ENCODE results near the gene NBEAL1.
"Not testable (repeated sequence)": the region's sequence is repeated elsewhere in the genome, so short reads cannot be mapped to it uniquely, and the experiment has no call there.

The NBEAL1 gene

GRCh38 chr2:203014456-203015199 lies at the start of gene NBEAL1:
Gene NBEAL1 (plus strand): TSS chr2:203014875. CDS start chr2:203016385, 1,510 bp downstream.
- in situ Hi-C loops (cut with HindIII; ENCODE audit: low sequenced_read_pairs) = no loop called here

GRCh38 chr2:202965810-202966460 lies 48.7 kb upstream of the NBEAL1 start:
- in situ Hi-C loops (cut with HindIII; ENCODE audit: low sequenced_read_pairs) = no loop called here

GRCh38 chr2:202969404-202969803 lies 45.3 kb upstream of the NBEAL1 start:
- in situ Hi-C loops (cut with HindIII; ENCODE audit: low sequenced_read_pairs) = not testable (repeated sequence)

- in situ Hi-C loops (cut with HindIII; ENCODE audit: low sequenced_read_pairs) = no loop called here
Observed at GRCh38 chr2:202976809-202977208, 37.9 kb upstream of the NBEAL1 start.

GRCh38 chr2:202982779-202983491 lies 31.7 kb upstream of the NBEAL1 start:
- in situ Hi-C loops (cut with HindIII; ENCODE audit: low sequenced_read_pairs) = no loop called here

GRCh38 chr2:202989749-202990148 lies 24.9 kb upstream of the NBEAL1 start:
- in situ Hi-C loops (cut with HindIII; ENCODE audit: low sequenced_read_pairs) = no loop called here

GRCh38 chr2:202990501-202990900 lies 24.2 kb upstream of the NBEAL1 start:
- in situ Hi-C loops (cut with HindIII; ENCODE audit: low sequenced_read_pairs) = no loop called here

GRCh38 chr2:202997113-202997512 lies 17.6 kb upstream of the NBEAL1 start:
- in situ Hi-C loops (cut with HindIII; ENCODE audit: low sequenced_read_pairs) = not testable (repeated sequence)

- in situ Hi-C loops (cut with HindIII; ENCODE audit: low sequenced_read_pairs) = no loop called here
Observed at GRCh38 chr2:203002054-203002821, 12.4 kb upstream of the NBEAL1 start.

GRCh38 chr2:203003716-203004115 lies 11.0 kb upstream of the NBEAL1 start:
- in situ Hi-C loops (cut with HindIII; ENCODE audit: low sequenced_read_pairs) = no loop called here

GRCh38 chr2:203016716-203017115 lies 2.0 kb downstream of the NBEAL1 start:
- in situ Hi-C loops (cut with HindIII; ENCODE audit: low sequenced_read_pairs) = no loop called here

- in situ Hi-C loops (cut with HindIII; ENCODE audit: low sequenced_read_pairs) = no loop called here
Observed at GRCh38 chr2:203018181-203018580, 3.5 kb downstream of the NBEAL1 start.

GRCh38 chr2:203019142-203019541 lies 4.5 kb downstream of the NBEAL1 start:
- in situ Hi-C loops (cut with HindIII; ENCODE audit: low sequenced_read_pairs) = no loop called here

- in situ Hi-C loops (cut with HindIII; ENCODE audit: low sequenced_read_pairs) = no loop called here
Observed at GRCh38 chr2:203021991-203022390, 7.3 kb downstream of the NBEAL1 start.

- in situ Hi-C loops (cut with HindIII; ENCODE audit: low sequenced_read_pairs) = no loop called here
Observed at GRCh38 chr2:203022751-203023150, 8.1 kb downstream of the NBEAL1 start.

GRCh38 chr2:203025592-203025991 lies 10.9 kb downstream of the NBEAL1 start:
- in situ Hi-C loops (cut with HindIII; ENCODE audit: low sequenced_read_pairs) = no loop called here

- in situ Hi-C loops (cut with HindIII; ENCODE audit: low sequenced_read_pairs) = loop anchor here (10.0 kb wide), 1 partner anchor 64 kb away; no protein-coding TSS in a partner anchor
Observed at GRCh38 chr2:203030545-203030944, 15.9 kb downstream of the NBEAL1 start.

GRCh38 chr2:203030991-203031390 lies 16.3 kb downstream of the NBEAL1 start:
- in situ Hi-C loops (cut with HindIII; ENCODE audit: low sequenced_read_pairs) = loop anchor here (10.0 kb wide), 1 partner anchor 64 kb away; no protein-coding TSS in a partner anchor

GRCh38 chr2:203033395-203033794 lies 18.7 kb downstream of the NBEAL1 start:
- in situ Hi-C loops (cut with HindIII; ENCODE audit: low sequenced_read_pairs) = loop anchor here (10.0 kb wide), 1 partner anchor 61 kb away; no protein-coding TSS in a partner anchor

- in situ Hi-C loops (cut with HindIII; ENCODE audit: low sequenced_read_pairs) = loop anchor here (10.0 kb wide), 1 partner anchor 59 kb away; no protein-coding TSS in a partner anchor
Observed at GRCh38 chr2:203035879-203036470, 21.3 kb downstream of the NBEAL1 start.
